ENCODE results near the gene NDUFS1.
"Not testable (repeated sequence)": the region's sequence is repeated elsewhere in the genome, so short reads cannot be mapped to it uniquely, and the experiment has no call there.

NDUFS1 gene

DNA sequence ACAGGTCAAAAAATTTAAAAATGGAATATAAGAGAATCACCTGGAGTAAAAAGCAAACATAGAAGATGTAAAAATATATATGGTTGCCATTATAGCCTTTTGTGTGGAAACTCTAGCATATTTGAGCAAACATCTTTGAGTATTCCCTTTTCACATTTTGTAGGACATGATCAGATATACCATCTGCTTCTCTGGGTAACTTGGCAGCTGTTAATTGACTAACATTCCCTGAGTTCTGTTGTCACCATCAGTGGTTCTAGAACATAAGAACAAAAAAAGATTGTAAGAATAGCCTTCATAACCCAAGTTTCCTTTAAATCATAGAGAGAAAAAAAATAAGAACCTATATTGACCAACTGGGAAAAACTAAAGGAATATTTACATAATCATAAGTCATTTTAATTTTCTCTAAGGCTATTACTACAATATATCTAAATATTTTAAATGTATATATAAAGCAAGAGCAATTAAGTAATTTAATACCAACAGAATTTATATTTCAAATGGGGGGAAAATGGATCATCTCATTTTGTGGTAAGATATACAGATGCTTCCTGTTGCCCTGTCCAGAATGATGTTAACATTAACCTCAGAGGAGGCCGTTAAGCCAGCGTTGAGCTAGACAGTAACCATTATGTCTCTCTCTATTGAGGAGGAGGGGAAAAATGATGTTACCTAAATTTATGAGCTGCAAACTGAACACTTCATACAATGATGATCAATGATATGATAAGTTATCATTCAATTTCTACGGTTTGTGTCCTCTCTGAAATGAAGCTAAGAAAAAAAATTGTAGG, 63.5 kb downstream of the NDUFS1 start:
- no peak for DNase-seq

DNA sequence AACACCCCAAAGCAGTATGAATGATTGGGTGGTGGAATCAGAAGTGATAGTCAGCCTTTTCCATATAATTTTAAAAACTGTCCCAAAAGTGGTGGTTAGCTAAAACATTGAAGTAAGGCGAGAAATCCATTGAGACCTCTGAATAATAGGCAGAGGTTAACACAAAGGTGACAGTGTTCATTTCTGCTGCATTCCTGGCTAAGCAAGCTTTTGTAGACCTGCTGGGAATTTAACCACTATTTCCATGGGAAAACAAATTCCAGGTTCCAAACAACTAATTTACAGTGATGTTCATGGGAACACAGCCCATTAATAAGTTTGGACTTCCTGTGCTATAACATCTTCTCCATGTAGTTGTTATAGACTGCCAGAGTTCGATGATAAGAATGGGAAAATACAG, 66.9 kb downstream of the NDUFS1 start:
- no peak for DNase-seq

DNA sequence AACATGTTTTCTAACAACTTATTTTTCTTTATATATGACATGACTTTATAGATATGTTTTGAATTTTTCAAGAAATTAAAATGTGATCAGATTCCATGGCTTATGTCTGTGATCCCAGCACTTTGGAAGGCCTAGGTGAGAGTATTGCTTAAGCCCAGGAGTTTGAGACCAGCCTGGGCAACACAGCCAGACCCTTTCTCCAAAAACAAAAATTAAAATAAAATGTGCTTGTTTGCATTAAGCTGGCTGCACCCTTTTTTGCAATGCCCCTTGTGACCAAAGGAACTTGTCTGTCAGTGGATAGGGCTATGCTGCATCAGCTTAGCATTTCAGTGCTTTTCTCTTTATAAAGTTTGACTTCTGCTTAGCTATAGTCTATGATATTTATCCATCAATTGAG, 71.0 kb downstream of the NDUFS1 start:
- DNase-seq = no peak

- DNase-seq = peak; percentile 8
These were observed 72.4 kb downstream of the NDUFS1 start for GRCh38 chr2:206086716-206087350.

GRCh38 chr2:206085742-206086445, 73.3 kb downstream of the NDUFS1 start, which contains the start of gene INO80D:
TSS of gene INO80D (minus strand) at chr2:206086174. CDS start at chr2:206063016, 23,158 bp downstream.
- DNase-seq = peak; percentile 93

DNA sequence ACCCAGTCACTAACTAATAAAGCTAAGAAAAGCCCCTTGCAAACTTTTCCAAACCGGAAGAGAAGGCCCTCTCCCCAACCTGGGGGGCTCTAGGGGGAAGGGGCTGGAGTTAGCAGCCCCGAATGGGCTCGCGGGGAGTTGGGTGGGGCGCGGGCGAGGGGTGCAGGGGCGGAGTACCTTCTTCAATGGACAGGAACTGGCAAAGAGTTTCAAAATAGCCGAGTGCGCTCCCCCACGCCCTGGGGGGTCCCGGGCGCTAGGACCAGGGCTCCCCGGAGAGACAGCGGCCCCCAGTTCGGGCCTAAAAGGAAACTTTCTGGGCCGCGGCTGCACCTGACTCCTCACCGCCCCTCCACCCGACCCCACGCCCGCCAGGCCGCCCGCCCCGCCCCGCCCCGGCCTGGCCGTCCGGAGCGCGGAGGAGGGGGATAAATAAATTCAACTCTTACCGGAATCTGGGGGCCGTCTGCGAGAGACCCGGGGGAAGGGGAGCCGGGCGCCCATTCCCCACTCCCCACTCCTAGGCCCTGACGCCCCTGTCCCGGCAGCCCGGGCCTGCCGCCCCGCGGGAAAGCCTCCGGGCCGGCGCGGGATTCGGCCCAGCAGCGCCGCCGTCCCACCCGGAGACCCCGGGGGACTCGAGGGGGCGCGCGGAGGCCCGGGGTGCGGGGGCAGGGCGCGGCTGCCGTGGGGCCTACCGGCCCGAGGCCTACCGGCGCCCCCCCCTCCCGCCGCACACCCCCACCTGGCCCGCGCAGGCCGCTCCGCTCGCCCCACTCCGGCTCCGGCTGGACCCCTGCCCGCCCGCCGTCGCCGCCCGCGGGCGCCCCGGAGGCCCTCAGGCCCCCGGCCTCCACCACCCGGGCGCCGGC, 74.1 kb downstream of the NDUFS1 start:
- peak; percentile 66 for DNase-seq

DNA sequence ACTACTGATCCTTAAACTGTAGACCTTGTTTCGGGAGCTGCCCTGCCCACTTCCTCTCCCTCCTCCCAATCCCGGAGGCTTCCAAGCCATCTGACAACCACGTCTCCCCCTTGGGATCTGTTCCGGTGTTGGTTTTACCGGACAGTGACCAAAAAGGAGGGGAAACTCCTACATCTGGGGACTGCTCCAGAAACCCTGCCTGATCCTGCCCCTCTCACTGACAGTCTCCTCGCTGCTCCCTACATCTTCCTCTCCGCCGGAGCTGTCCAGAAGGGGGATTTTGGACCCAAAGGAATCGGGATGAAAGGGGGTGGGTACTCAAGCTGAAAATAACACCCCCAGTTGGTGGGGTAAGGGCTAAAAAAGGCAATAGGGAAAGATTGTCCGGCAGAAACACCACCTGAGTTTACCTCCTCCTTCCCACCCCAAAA, 74.8 kb downstream of the NDUFS1 start:
- DNase-seq = peak; percentile 67

DNA sequence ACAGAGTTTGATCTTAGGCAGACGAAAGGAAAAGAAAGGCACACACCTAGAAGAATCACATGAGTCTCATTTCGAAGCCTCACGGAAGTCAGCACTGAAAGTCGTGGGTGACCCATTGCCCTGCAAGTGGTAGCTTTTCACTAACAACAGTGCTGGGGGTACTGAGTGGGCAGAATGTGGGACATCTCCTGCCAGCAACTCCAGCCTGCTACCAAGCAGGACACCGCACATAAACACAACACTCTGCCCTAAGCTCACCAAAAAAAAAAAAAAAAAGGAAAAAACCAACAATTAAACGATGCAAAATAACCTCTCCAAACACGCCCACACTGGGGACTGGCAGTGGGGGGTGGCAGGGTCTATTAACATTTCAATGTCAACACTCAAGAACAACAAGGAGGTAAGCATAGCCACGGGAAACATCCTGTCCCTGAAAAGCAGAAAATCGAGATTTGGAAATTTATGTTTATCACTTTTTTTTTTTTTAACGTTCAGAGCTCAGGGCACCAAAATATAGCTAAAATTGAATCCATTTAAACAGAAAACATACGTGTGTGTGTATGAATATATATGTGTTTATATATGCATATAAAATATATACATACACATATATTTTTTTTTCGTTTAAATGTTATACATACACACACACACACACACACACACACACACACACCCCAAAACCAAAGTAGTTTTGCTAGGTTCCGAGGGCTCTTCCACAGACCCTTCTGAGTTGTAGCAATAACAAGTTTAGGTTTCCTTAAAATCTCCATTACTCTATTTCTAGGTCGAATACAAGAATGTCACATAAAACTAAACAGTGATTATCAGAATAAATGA, 75.4 kb downstream of the NDUFS1 start:
- DNase-seq = peak; percentile 23

DNA sequence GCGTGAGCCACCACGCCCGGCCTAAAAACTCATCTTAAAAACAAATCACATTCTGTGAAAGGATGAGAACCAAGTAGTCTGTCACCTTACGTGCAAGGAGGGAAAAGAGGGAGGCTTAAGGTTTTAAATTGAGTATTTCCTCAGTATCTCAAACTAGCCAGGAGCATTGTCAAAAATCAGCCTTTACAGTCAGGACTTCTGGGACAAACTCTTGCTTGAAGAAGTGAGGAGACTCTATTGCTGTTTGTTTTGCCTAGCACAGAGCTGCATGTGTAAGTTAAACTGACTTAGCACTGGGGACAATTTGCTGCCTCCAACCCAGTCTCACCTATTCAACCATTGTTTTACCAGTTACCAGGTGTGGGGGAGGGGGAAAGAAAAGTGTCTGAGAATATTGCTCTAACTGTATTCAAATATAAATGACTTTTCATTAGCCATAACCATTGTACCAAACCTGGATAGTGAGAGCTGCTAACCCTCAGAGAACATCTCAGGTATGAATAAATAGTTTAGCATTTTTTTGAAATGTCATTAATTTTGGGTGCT, 76.9 kb downstream of the NDUFS1 start:
- DNase-seq = no peak

- DNase-seq = no peak
These were observed 78.3 kb downstream of the NDUFS1 start for GRCh38 chr2:206080927-206081326.

DNA sequence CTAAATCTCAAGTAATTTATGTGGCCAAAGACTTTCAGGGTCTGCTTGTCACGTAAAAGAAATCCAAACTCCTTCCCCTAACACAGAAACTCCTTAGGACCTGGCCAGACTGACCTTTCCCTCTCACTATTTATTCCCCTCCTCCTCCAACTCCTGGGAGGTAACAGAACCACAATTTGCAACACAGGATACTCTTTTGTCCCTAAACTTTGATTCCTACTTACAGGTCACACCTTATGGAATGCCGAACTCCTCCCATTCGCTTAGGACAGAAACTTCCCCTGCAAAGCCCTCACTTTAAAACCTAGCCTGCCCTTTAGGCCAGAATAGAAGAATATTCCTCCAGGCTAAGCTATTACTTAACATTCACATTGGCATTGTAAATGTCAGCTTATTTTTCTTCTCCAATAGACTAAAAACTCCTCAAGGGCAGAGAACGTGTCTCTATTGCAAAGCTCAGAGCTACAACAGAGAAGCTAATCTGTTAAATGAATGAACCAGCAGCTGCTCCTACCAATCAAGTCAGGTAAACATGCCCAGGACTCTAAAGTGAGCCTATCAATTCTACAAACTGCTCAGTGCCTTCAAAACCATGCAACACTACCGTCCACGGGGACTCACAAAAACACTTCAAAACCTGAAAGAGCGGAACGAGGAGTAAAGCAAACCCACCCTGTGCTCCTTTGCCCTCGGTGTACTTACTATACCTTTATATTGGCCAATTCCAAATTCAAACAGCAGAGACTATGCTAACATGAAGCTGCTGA, 79.4 kb downstream of the NDUFS1 start:
- no peak for DNase-seq

DNA sequence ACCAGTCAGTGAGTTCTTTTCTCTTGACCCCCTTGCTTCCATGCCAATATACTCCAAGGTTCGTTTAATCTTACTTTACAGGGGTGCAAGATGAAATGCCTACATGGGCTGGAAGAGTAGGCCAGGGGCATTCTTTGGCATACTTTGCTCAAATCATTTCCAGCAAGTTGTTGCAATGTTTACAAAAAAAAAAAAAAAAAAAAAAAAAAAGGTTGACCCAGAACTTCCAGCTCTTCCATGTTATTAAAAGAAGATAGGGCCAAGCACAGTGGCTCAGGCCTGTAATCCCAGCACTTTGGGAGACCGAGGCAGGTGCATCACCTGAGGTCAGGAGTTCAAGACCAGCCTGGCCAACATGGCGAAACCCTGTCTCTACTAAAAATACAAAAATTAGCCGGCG, 81.4 kb downstream of the NDUFS1 start:
- DNase-seq = not testable (repeated sequence)

- DNase-seq = no peak
These were observed 84.1 kb downstream of the NDUFS1 start for GRCh38 chr2:206075113-206075512.

DNA sequence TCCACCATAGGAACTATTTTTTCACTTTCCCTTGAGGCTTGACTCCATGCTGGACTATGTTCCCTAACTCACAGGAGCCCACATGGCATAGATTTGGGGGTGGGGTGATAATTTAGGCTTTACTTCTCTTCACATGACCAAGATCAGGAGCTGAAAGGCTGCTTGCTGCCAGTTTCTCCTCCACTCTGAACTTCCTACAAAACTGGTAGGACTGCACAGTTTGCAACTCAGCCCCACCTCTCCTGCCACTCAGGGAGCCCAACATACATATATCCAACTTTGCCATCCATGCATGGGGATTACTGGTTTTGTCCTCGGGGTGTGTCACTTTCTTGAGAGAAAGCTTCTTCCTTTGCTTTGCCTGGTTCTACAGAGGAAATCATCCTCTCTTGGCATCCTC, 87.4 kb downstream of the NDUFS1 start:
- DNase-seq = no peak

DNA sequence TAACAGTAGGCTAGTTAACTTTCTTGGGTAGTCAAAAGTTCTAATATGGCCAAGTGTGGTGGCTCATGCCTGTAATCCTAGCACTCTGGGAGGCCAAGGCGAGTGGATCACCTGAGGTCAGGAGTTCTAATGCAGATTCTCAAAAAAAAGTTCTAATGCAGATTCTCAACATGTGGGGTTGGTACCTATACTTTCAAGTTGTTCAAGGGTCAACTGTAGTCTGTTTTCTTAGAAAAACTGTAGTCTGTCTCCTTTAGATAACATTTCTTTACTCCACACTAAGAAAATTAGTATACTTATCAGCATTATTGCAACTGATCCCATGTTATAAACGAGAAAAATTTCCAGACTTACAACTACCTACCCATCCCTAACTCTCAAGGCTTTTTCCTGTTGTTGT, 89.8 kb downstream of the NDUFS1 start:
- no peak for DNase-seq

DNA sequence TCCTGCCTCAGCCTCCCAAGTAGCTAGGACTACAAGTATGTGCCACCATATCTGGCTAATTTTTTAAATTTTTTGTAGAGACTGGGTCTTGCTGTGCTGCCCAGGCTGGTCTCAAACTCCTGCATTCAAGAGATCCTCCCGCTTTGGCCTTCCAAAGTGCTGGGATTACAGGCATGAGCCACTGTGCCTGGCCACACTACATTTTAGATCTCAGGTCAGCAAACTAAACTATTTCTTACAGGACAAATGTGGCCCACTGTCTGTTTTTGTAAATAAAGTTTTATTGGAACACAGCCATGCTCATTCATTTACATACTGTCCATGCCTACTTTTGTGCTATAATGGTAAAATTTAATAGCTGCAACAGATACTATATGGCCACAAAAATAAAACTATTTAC, 91.0 kb downstream of the NDUFS1 start:
- DNase-seq = no peak
